ENCODE results near the gene MYF6. TPM values are rescaled to one million over a fixed set of nuclear protein-coding genes. Genes with fewer than 3 reads are reported as not detected.

Gene MYF6
- polyA plus RNA-seq, 1 experiment: 0.06 TPM

DNA sequence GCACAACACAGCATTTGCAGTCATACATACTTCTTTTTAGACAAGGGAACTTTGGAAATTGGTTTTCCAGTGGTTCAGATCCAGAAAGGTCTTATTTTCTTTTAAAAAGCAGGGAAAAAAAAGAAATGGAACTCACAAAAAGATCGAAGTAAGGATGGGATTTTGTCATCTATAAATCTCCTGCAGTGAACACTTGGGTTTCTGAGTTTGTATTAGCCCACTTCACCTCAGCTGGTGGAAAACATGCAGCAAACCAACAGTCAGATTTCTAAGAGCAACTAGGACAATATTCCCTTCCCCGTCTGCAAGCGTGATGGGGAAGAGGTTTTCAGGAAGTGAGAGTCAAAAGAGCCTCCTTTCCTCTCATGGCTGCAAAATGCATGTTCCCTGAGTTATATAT lies 13.9 kb downstream of the MYF6 start:
- CTCF ChIA-PET: no interaction called here
- Histone ChIP-seq H3K27me3 (ENCODE audit: control insufficient read depth, insufficient read depth, low read length) (no peaks in the 10 kb centered on the region), H3K4me3 (ENCODE audit: low read depth, low read length) (no peak overlapping the region), H3K36me3 (ENCODE audit: control insufficient read depth, insufficient read depth, low read length) (no peaks in the 10 kb centered on the region)
- no peak for TF ChIP-seq CTCF (IDR thresholded peaks at IDR 0.05; ENCODE audit: insufficient read depth, low read depth, low read length)
- DNase-seq (ENCODE audit: low read depth): no peak
- POLR2A ChIA-PET: no interaction called here

DNA sequence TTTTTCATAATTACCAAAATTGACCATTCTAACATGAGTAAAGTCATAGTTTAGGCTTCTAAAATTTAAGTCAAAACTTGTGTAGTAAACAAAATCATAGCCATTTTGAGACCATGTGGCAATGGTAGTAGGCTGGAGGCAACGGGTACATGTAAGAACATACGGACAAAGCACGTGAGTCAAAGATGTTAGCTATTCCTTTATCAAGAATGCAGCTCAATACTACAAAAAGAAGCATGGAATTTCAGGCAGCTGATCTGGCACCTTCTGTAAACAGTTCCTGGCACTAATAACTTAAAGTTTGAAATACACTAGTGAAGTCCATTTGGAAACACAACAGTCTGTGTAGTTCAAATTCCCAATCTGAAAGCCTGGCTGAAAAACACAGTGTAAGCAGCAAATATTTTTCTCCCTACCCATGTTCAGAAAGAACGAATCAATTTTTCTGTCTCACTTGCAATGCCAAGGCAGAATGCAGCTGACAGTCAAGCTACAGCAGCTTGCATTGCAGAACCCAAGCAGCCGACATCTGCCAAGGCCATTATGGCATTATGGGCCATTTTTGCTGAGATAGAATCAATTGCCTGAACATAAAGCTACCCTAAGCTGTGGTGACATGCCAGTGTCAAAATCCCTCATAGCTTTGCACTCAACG lies 38.5 kb downstream of the MYF6 start:
- ChIA-PET POLR2A (interaction anchor here (0.6 kb wide), 1 partner anchor 81 kb away, joined by 3 read pairs; no protein-coding TSS in a partner anchor), CTCF (interaction anchor here (0.7 kb wide), 1 partner anchor 18 kb away, joined by 3 read pairs; no protein-coding TSS in a partner anchor)
- Histone ChIP-seq H3K27me3 (ENCODE audit: control insufficient read depth, insufficient read depth, low read length) (no peaks in the 10 kb centered on the region), H3K4me3 (ENCODE audit: low read depth, low read length) (no peak overlapping the region), H3K36me3 (ENCODE audit: control insufficient read depth, insufficient read depth, low read length) (no peaks in the 10 kb centered on the region)
- no peak for TF ChIP-seq CTCF (IDR thresholded peaks at IDR 0.05; ENCODE audit: insufficient read depth, low read depth, low read length)
- DNase-seq (ENCODE audit: low read depth): no peak

- DNase-seq (ENCODE audit: low read depth): no peak
- H3K36me3 ChIP-seq (ENCODE audit: control insufficient read depth, insufficient read depth, low read length): no peaks in the 10 kb centered on the region
- POLR2A ChIA-PET: no interaction called here
- no peak overlapping the region for H3K4me3 ChIP-seq (ENCODE audit: low read depth, low read length)
- TF ChIP-seq CTCF (IDR thresholded peaks at IDR 0.05; ENCODE audit: insufficient read depth, low read depth, low read length): no peak
- H3K27me3 ChIP-seq (ENCODE audit: control insufficient read depth, insufficient read depth, low read length): no peaks in the 10 kb centered on the region
- CTCF ChIA-PET: interaction anchor here (0.7 kb wide), 1 partner anchor 24 kb away, joined by 3 read pairs; no protein-coding TSS in a partner anchor
Measured at GRCh38 chr12:80747800-80748199, 40.4 kb downstream of the MYF6 start.

DNA sequence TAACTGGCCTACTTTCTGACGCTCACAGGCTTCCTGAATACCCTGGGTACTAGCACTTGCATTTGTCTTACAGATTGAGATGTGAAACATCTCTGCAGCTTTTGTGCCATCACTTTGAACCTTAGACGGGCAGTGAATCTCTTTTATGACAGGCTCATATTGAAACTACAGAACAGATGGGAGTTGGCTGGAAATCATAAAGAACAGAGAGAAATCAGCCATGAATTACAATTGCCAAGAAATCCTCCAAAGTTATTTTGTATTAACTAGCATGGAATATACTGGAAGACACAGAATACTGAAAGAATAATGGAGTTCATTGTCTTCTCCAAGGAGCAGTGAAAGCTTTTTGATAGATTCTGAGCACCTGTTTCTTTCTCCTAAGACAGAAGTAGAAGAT lies 42.0 kb downstream of the MYF6 start:
- no peak overlapping the region for H3K4me3 ChIP-seq (ENCODE audit: low read depth, low read length)
- no peaks in the 10 kb centered on the region for H3K27me3 ChIP-seq (ENCODE audit: control insufficient read depth, insufficient read depth, low read length)
- no peak for DNase-seq (ENCODE audit: low read depth)
- ChIA-PET POLR2A (no interaction called here), CTCF (interaction anchor here (0.7 kb wide), 1 partner anchor 117 kb away, joined by 3 read pairs; no protein-coding TSS in a partner anchor)
- TF ChIP-seq CTCF (IDR thresholded peaks at IDR 0.05; ENCODE audit: insufficient read depth, low read depth, low read length): no peak
- no peaks in the 10 kb centered on the region for H3K36me3 ChIP-seq (ENCODE audit: control insufficient read depth, insufficient read depth, low read length)

- Histone ChIP-seq H3K27me3 (ENCODE audit: control insufficient read depth, insufficient read depth, low read length) (no peaks in the 10 kb centered on the region), H3K36me3 (ENCODE audit: control insufficient read depth, insufficient read depth, low read length) (no peaks in the 10 kb centered on the region), H3K4me3 (ENCODE audit: low read depth, low read length) (no peak overlapping the region)
- ChIA-PET CTCF (no interaction called here), POLR2A (no interaction called here)
- no peak for TF ChIP-seq CTCF (IDR thresholded peaks at IDR 0.05; ENCODE audit: insufficient read depth, low read depth, low read length)
- no peak for DNase-seq (ENCODE audit: low read depth)
Measured at GRCh38 chr12:80752464-80752863, 45.0 kb downstream of the MYF6 start.
